ENCODE data around the gene KRABD2.

DNA sequence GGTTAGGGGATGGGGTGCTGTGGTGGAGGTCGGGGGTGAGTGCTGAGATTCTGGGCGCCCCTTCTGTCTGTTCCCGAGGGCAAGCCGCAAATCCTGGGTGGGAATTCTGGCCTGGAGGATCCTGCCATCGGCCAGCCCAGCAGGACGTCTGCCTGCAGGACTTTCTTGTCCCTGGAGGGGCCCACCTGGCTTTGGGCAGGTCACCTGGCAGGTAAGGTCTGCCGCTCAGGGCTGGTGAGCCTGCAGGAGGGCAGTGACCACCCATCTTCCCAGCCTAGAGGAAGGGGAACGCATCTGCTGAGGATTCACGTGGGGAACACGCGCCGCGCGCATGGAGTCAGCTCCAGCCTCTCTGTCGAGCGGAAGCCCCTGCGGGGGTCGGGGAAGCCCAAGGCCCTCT is 15.8 kb upstream of the KRABD2 start:
- TF ChIP-seq, protein P1, sequence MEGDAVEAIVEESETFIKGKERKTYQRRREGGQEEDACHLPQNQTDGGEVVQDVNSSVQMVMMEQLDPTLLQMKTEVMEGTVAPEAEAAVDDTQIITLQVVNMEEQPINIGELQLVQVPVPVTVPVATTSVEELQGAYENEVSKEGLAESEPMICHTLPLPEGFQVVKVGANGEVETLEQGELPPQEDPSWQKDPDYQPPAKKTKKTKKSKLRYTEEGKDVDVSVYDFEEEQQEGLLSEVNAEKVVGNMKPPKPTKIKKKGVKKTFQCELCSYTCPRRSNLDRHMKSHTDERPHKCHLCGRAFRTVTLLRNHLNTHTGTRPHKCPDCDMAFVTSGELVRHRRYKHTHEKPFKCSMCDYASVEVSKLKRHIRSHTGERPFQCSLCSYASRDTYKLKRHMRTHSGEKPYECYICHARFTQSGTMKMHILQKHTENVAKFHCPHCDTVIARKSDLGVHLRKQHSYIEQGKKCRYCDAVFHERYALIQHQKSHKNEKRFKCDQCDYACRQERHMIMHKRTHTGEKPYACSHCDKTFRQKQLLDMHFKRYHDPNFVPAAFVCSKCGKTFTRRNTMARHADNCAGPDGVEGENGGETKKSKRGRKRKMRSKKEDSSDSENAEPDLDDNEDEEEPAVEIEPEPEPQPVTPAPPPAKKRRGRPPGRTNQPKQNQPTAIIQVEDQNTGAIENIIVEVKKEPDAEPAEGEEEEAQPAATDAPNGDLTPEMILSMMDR (conservative IDR thresholded peaks at IDR 0.05 in 1 of 2, IDR thresholded peaks at IDR 0.05 in 1 of 2; ENCODE audit: extremely low read depth in 1 of 2, insufficient read depth in 1 of 2, low read depth in 1 of 2, low read length in 2 of 2): no peak
- no peak for TF ChIP-seq EZH2 (IDR thresholded peaks at IDR 0.05; ENCODE audit: borderline replicate concordance, low read length)

Measured in mammary epithelial cell (primary cell).